Activated naive CD4-positive, alpha-beta T cell treated with anti-CD3 and anti-CD28 coated beads, Interleukin-2, amount 10 ng/mL, durations not matched to agents 7 days and 5 days (primary cell): ENCODE results near the gene DHRS7B.
A peak's percentile ranks its signal among the peaks of the same experiment; 100 is the strongest.
"Not testable (repeated sequence)": the region's sequence is repeated elsewhere in the genome, so short reads cannot be mapped to it uniquely, and the experiment has no call there.

ENCODE experiments used
- CTCF ChIA-PET: fragments of 350-600 bp; sonication (Branson Sonifier 250); formaldehyde crosslinking; loops from one replicate; lab custom pipeline; 2021; ENCODE audit warnings: antibody characterized with exemption; lab: Charles Lee
- DNase-seq: peaks from one replicate; pipeline ENCODE4 v3.0.0-alpha.2; 2020
- H3K27ac Mint-ChIP-seq: one replicate; pipeline ENCODE4 v1.8.0; 2021; ENCODE audit warnings: mild to moderate bottlenecking, moderate library complexity, mixed read lengths
- H3K27me3 Mint-ChIP-seq: one replicate; pipeline ENCODE4 v1.8.0; 2021; ENCODE audit warnings: mild to moderate bottlenecking, mixed read lengths
- H3K36me3 Mint-ChIP-seq: one replicate; pipeline ENCODE4 v1.8.0; 2021; ENCODE audit warnings: mixed read lengths
- H3K4me1 Mint-ChIP-seq: one replicate; pipeline ENCODE4 v1.8.0; 2021; ENCODE audit warnings: mixed read lengths
- H3K4me3 Mint-ChIP-seq: one replicate; pipeline ENCODE4 v1.8.0; 2021; ENCODE audit warnings: mild to moderate bottlenecking, moderate library complexity, mixed read lengths
- H3K9me3 Mint-ChIP-seq: one replicate; pipeline ENCODE4 v1.8.0; 2021; ENCODE audit warnings: mixed read lengths

DHRS7B gene, protein sequence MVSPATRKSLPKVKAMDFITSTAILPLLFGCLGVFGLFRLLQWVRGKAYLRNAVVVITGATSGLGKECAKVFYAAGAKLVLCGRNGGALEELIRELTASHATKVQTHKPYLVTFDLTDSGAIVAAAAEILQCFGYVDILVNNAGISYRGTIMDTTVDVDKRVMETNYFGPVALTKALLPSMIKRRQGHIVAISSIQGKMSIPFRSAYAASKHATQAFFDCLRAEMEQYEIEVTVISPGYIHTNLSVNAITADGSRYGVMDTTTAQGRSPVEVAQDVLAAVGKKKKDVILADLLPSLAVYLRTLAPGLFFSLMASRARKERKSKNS

GRCh38 chr17:21126645-21127508 lies at the start of gene DHRS7B:
Gene DHRS7B, plus strand, starts transcription at chr17:21126964. Its CDS starts 8 bp downstream, at chr17:21126972.
- no peaks in the 10 kb centered on the region for H3K9me3 Mint-ChIP-seq
- peaks cover 6% of the 10 kb centered on the region for H3K36me3 Mint-ChIP-seq
- peaks cover 37% of the 10 kb centered on the region for H3K4me1 Mint-ChIP-seq
- CTCF ChIA-PET = interaction anchor here (0.7 to 1.5 kb wide), 2 partner anchors 89 to 330 kb away, joined by 3 read pairs; no protein-coding TSS in a partner anchor
- DNase-seq = peak; percentile 98
- H3K27ac Mint-ChIP-seq = peak within 1 kb of the TSS; percentile 93
- H3K4me3 Mint-ChIP-seq = peak within 1 kb of the TSS; percentile 87
- no peaks in the 10 kb centered on the region for H3K27me3 Mint-ChIP-seq

DNA sequence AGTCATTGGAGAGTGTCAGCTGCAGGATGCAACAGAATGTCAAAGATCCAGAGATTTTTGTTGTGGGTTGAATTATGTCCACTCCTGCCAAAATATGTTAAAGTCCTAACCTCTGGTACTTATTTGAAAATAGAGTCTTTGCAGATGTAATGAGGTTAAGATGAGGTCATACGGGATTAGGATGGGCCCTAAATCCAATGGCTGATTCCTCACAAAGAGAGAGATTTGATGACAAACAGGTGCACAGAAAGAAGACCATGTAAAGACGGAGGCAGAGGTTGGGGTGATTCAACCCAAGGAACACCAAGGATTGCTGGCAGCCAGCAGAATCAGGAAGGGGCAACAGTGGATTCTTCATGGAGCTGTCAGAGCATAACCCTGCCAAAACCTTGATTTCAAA lies 49.5 kb upstream of the DHRS7B start:
- Mint-ChIP-seq H3K4me3 (no peak overlapping the region), H3K27me3 (peaks cover 33% of the 10 kb centered on the region), H3K9me3 (no peaks in the 10 kb centered on the region), H3K4me1 (no peaks in the 10 kb centered on the region), H3K36me3 (no peaks in the 10 kb centered on the region), H3K27ac (no peak overlapping the region)
- CTCF ChIA-PET = no interaction called here
- no peak for DNase-seq

DNA sequence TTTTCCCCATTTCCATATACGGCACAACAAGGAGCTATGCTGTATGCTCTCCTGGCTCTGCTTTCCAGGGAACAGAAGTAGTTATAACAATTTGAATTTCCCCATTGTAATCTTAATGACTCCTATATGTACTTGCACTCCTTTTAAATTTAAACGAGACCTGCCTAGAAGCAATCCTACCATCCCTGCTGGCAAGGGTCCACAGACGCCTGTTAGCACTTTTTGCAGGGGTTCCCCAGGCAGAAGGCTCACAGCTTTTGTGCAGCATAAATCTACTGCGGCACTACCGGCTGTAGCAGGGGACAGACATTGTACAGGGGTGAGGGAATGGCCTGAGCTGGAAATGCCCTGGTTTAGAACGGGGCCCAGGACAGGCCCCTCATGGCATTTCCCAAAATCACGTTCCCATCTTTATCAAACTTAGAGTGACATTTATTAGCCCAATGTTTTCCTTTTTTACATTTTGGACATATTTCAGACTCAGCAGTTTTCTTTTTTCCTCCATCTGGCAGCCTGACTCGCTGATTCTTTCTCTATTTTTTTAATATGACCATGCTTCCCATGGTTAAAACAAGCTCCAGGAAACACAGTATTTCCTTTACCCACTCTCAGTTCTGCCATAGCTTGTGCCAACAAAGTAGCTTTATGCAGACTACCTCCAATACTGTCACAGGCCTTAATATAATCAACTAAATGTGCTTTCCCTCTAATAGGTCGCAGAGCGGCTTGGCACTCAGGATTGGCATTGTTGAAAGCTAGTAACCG lies 48.6 kb upstream of the DHRS7B start:
- DNase-seq = no peak
- Mint-ChIP-seq H3K4me1 (no peaks in the 10 kb centered on the region), H3K27ac (no peak overlapping the region), H3K36me3 (no peaks in the 10 kb centered on the region), H3K4me3 (no peak overlapping the region), H3K9me3 (no peaks in the 10 kb centered on the region), H3K27me3 (peaks cover 33% of the 10 kb centered on the region)
- CTCF ChIA-PET = interaction anchor here (1.1 kb wide), 1 partner anchor 9 kb away, joined by 3 read pairs; no protein-coding TSS in a partner anchor

DNA sequence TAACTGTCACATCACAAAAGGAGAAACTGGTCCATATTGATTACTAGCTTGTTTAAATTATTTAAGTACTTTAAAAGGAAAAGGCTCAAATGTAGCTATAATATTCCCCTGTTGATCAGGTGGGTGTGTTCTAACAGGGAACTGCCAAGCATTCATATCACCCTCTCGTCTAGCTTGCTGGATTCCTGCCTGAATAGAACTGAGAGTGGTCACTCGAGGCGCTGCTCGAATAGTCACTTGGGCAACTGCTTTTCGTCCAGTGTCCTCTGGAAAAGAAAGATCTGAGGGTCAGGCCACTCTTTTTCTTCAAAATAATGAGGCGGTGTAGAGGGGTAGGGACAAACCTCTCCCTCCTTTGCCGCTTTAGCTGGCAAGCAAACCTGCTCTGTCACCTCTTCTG lies 47.6 kb upstream of the DHRS7B start:
- CTCF ChIA-PET = interaction anchor here (1.1 kb wide), 2 partner anchors 8 to 20 kb away, joined by 3 read pairs; no protein-coding TSS in a partner anchor
- Mint-ChIP-seq H3K36me3 (no peaks in the 10 kb centered on the region), H3K27ac (no peak overlapping the region), H3K4me1 (no peaks in the 10 kb centered on the region), H3K27me3 (peaks cover 33% of the 10 kb centered on the region), H3K9me3 (no peaks in the 10 kb centered on the region), H3K4me3 (no peak overlapping the region)
- DNase-seq = no peak

DNA sequence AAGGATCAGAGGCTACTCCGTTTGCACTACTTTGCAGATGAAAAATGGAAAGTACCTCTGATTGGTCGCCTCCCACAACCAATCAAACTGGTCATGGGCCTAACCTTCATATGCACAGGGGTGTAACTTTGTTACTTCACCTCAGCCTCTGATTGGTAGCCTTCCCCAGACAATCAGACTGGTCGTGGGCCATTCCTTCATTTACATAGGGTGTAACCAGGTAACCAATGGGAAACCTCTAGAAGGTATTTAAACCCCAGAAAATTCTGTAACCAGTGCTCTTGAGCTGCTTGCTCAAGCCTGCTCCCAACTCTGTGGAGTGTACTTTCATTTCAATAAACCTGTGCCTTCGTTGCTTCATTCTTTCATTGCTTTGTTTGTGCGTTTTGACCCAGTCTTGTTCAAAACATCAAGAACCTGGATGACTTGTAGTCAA lies 44.7 kb upstream of the DHRS7B start:
- H3K27ac Mint-ChIP-seq = no peak overlapping the region
- no peaks in the 10 kb centered on the region for H3K9me3 Mint-ChIP-seq
- peaks cover 27% of the 10 kb centered on the region for H3K27me3 Mint-ChIP-seq
- no peak overlapping the region for H3K4me3 Mint-ChIP-seq
- no peaks in the 10 kb centered on the region for H3K36me3 Mint-ChIP-seq
- no peak for DNase-seq
- H3K4me1 Mint-ChIP-seq = no peaks in the 10 kb centered on the region
- CTCF ChIA-PET = no interaction called here

GRCh38 chr17:21085280-21085679 lies 41.5 kb upstream of the DHRS7B start:
- CTCF ChIA-PET, H3K4me1 Mint-ChIP-seq, H3K27ac Mint-ChIP-seq, H3K9me3 Mint-ChIP-seq, DNase-seq, H3K4me3 Mint-ChIP-seq, H3K36me3 Mint-ChIP-seq: not testable (repeated sequence)
- H3K27me3 Mint-ChIP-seq = peaks cover 12% of the 10 kb centered on the region

DNA sequence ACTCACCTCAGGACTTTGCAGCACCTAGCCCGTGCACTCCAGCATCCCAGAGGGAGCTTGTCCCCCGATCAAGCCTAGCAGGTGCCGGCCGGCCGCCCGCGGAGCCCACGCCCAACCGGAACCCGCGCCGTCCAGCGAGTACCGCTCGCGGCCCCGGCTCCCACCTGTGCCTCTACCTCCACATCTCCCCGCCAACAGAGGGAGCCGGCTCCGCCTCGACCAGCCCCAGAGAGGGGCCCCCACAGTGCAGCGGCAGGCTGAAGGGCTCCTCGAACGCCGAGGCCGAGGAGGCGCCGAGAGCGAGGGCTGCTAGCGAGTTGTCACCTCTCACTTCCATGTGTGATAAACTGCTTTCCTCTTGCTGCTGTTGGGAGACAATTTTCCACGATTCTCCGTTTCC lies 41.1 kb upstream of the DHRS7B start:
- CTCF ChIA-PET = no interaction called here
- Mint-ChIP-seq H3K27me3 (peaks cover 12% of the 10 kb centered on the region), H3K4me3 (no peak overlapping the region), H3K4me1 (no peaks in the 10 kb centered on the region), H3K9me3 (no peaks in the 10 kb centered on the region), H3K27ac (no peak overlapping the region), H3K36me3 (no peaks in the 10 kb centered on the region)
- DNase-seq = no peak

DNA sequence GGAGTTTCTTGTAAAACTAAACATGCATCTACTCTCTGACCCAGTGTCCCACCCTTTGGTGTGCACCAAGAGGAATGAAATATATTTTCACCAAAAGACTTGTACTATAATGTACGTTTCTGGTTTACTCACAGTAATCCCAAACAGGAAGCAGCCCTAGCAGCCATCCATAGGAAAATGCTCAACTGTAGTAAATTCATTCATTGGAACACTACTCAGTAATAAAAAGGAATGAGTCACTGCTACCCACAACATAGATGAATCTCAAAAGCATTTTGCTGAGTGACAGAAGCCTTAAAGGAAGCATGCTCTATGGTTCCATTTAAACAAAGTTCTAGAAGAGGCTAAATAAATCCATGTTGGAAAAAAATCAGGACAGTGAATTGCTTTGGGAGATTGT lies 37.6 kb upstream of the DHRS7B start:
- DNase-seq = no peak
- Mint-ChIP-seq H3K36me3 (no peaks in the 10 kb centered on the region), H3K9me3 (no peaks in the 10 kb centered on the region), H3K4me3 (no peak overlapping the region), H3K27me3 (peaks cover 16% of the 10 kb centered on the region), H3K4me1 (no peaks in the 10 kb centered on the region), H3K27ac (no peak overlapping the region)
- CTCF ChIA-PET = no interaction called here

GRCh38 chr17:21089933-21090901 lies 36.5 kb upstream of the DHRS7B start:
- no peak for DNase-seq
- Mint-ChIP-seq H3K4me1 (no peaks in the 10 kb centered on the region), H3K36me3 (no peaks in the 10 kb centered on the region), H3K27me3 (peaks cover 11% of the 10 kb centered on the region), H3K27ac (no peak overlapping the region), H3K9me3 (no peaks in the 10 kb centered on the region), H3K4me3 (no peak overlapping the region)
- CTCF ChIA-PET = no interaction called here

DNA sequence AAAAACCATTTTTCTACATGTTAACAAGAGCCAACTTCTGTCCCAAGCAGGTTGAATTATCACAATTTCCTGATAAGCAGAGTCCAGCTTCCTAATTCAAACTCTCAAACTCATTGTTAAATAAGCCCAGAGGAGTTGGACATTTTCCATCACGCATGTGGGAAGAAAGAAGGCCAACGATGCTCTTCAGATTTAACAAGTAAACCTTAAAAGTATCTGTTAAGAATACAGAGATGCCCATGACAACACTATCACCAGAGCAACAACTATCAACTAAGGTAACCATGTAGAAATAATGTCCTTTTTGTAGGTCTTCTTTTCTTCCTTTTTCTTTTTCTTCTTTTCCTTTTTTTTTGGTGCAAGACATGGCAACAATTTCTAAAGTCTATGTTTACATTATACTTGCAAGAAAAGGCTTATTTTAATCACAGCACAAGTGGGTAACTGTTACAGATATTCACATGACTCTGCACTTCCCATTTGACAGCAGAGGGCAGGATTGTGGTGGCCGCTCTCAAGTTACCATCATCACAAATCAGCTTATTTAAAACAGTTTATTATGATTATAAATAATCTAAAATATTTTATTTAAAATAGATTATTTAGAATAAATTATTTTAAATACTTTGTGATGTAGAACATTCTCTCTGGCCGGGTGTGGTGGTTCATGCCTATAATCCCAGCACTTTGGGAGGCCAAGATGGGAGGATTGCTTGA lies 35.7 kb upstream of the DHRS7B start:
- Mint-ChIP-seq H3K27ac (no peak overlapping the region), H3K27me3 (peaks cover 7% of the 10 kb centered on the region), H3K4me3 (no peak overlapping the region), H3K36me3 (no peaks in the 10 kb centered on the region), H3K4me1 (no peaks in the 10 kb centered on the region), H3K9me3 (no peaks in the 10 kb centered on the region)
- no peak for DNase-seq
- CTCF ChIA-PET = interaction anchor here (1.3 kb wide), 1 partner anchor 46 kb away, joined by 3 read pairs; no protein-coding TSS in a partner anchor

- CTCF ChIA-PET = no interaction called here
- DNase-seq = no peak
- H3K36me3 Mint-ChIP-seq = no peaks in the 10 kb centered on the region
- H3K4me1 Mint-ChIP-seq = peaks cover 22% of the 10 kb centered on the region
- peaks cover 4% of the 10 kb centered on the region for H3K27me3 Mint-ChIP-seq
- H3K9me3 Mint-ChIP-seq = no peaks in the 10 kb centered on the region
- H3K27ac Mint-ChIP-seq = no peak overlapping the region
- no peak overlapping the region for H3K4me3 Mint-ChIP-seq
Observed at GRCh38 chr17:21094298-21094704, 32.5 kb upstream of the DHRS7B start.

DNA sequence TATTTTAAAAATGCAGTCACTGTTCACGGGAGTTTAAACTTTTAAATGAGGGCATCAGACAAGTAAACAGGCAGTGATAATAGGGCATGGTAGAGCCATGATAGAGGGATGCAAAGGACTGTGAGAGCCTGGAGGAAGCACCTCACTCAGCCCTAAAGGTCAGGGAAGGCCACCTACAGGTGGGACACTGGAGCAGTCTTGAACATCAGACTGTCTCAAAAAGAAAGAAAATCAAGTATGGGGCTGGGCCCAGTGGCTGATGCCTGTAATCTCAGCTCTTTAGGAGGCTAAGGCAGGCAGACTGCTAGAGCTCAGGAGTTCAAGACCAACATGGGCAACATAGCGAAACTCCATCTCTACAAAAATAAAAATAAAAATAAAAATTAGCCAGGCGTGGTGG lies 31.0 kb upstream of the DHRS7B start:
- H3K27ac Mint-ChIP-seq = no peak overlapping the region
- H3K4me3 Mint-ChIP-seq = no peak overlapping the region
- no peak for DNase-seq
- peaks cover 28% of the 10 kb centered on the region for H3K4me1 Mint-ChIP-seq
- peaks cover 4% of the 10 kb centered on the region for H3K27me3 Mint-ChIP-seq
- no peaks in the 10 kb centered on the region for H3K9me3 Mint-ChIP-seq
- no peaks in the 10 kb centered on the region for H3K36me3 Mint-ChIP-seq
- CTCF ChIA-PET = interaction anchor here (1.0 kb wide), 1 partner anchor 52 kb away, joined by 3 read pairs; no protein-coding TSS in a partner anchor
